Omental fat pad (tissue), 4 donors: ENCODE data around the gene PAEP. TPM values are rescaled to one million over a fixed set of nuclear protein-coding genes. Genes with fewer than 3 reads are reported as not detected.

Experiments
- ATAC-seq: fragments of 150-250 bp; one replicate; pipeline ENCODE4 v1.9.1; 2016; ENCODE audit warnings: mild to moderate bottlenecking, moderate library complexity; ENCODE audit not compliant: low FRiP score
- DNase-seq: peaks from one replicate; pipeline ENCODE4 v3.0.0-alpha.2; 2019; ENCODE audit warnings: low spot score
- CTCF ChIP-seq, 3 donors: fragments of 450-650 bp; IDR thresholded peaks; one replicate each; pipeline ENCODE4 v1.5.1; 2016 to 2017; ENCODE audit warnings: antibody characterized with exemption in 3 of 3, mild to moderate bottlenecking in 3 of 3, moderate library complexity in 2 of 3
- total RNA-seq, 4 donors: library from RNA; depleted of rRNA; stranded (reverse); fragments of >200 nt; gene quantifications; one replicate each; pipeline ENCODE4 v1.1.0, GENCODE V29; 2016

The PAEP gene
- total RNA-seq, 4 donors from 2014 or later = not detected

GRCh38 chr9:135516132-135516860, 45.3 kb upstream of the PAEP start:
- no peak for DNase-seq
- ATAC-seq = no peak
- TF ChIP-seq CTCF (IDR thresholded peaks at IDR 0.05) = no peak

GRCh38 chr9:135517407-135517822, 44.1 kb upstream of the PAEP start:
- ATAC-seq = no peak
- DNase-seq = peak; percentile 5
- TF ChIP-seq CTCF (IDR thresholded peaks at IDR 0.05) = no peak

- ATAC-seq = no peak
- DNase-seq = no peak
- TF ChIP-seq CTCF (IDR thresholded peaks at IDR 0.05) = no peak
Measured at GRCh38 chr9:135519179-135519971, 42.2 kb upstream of the PAEP start.

GRCh38 chr9:135520916-135521607, 40.5 kb upstream of the PAEP start, which contains the start of gene LCN1:
Gene LCN1, plus strand, starts transcription at chr9:135521440. Its CDS starts 58 bp downstream, at chr9:135521498.
- DNase-seq = no peak
- no peak for ATAC-seq
- TF ChIP-seq CTCF (IDR thresholded peaks at IDR 0.05) = no peak

- no peak for ATAC-seq
- TF ChIP-seq CTCF (IDR thresholded peaks at IDR 0.05) = no peak
- DNase-seq = peak; percentile 12
Measured at GRCh38 chr9:135521608-135522095, 39.9 kb upstream of the PAEP start.

- TF ChIP-seq CTCF (IDR thresholded peaks at IDR 0.05) = no peak
- DNase-seq = peak; percentile 14
- no peak for ATAC-seq
Measured at GRCh38 chr9:135522137-135522877, 39.2 kb upstream of the PAEP start.
